GM12878 (cell line): ENCODE results near the gene KHDC1. TPM values are rescaled to one million over a fixed set of nuclear protein-coding genes. Genes with fewer than 3 reads are reported as not detected.
A peak's percentile ranks its signal among the peaks of the same experiment; 100 is the strongest.

Experiments used
- ATAC-seq: fragments of 200-7000 bp; cut with Tn5 transposase; 3 replicates; pipeline ENCODE4 v1.9.1; 2020; ENCODE audit warnings: mild to moderate bottlenecking, moderate library complexity
- BruUV-seq: library from RNA; stranded (reverse); fragments of 400-500 nt; replicated peaks from 2 replicates; lab custom pipeline; 2021; lab: Mats Ljungman, UMichigan
- CTCF ChIA-PET: fragments of 300-600 bp; sonication (Branson Sonifier 250); formaldehyde crosslinking; extraction: SDS; loops from one replicate; lab custom pipeline; 2021; ENCODE audit warnings: inconsistent platforms; lab: Yijun Ruan, JAX
- POLR2A ChIA-PET: fragments of 350-600 bp; formaldehyde crosslinking; extraction: SDS; loops from one replicate; lab custom pipeline; 2021; ENCODE audit warnings: inconsistent platforms; lab: Charles Lee
- RAD21 ChIA-PET: fragments of 300-600 bp; sonication (Branson Sonifier 250); formaldehyde crosslinking; loops from one replicate; lab custom pipeline; 2023; ENCODE audit warnings: antibody characterized with exemption; ENCODE audit not compliant: unreplicated experiment; lab: Charles Lee
- SMC1A ChIA-PET: fragments of 300-600 bp; sonication (Branson Sonifier 250); formaldehyde crosslinking; loops from one replicate; lab custom pipeline; 2023; ENCODE audit not compliant: unreplicated experiment, uncharacterized antibody; lab: Charles Lee
- DNase-seq: peaks from one replicate; pipeline ENCODE4 v3.0.0-alpha.2; 2011; ENCODE audit warnings: low read depth, low spot score
- FAIRE-seq: peaks from 3 replicates; lab custom pipeline; 2011; peaks lifted over from hg19 to GRCh38; lab: Jason Lieb, UNC
- H2AFZ ChIP-seq: 2 replicates; pipeline ENCODE4 v1.6.0; 2011; ENCODE audit warnings: low read depth, low read length, control low read depth; ENCODE audit not compliant: control insufficient read depth
- H3K27ac ChIP-seq: 2 replicates; pipeline ENCODE4 v1.5.1; 2011; ENCODE audit warnings: control low read depth; ENCODE audit not compliant: control insufficient read depth, insufficient read depth
- H3K27me3 ChIP-seq, 2 experiments: replicated peaks in 1 of 2; 2 replicates each; pipeline versions ENCODE4 v1.6.0 to v1.6.1; 2011; ENCODE audit warnings: low read length in 1 of 2; ENCODE audit not compliant: control insufficient read depth in 2 of 2, insufficient read depth in 2 of 2
- H3K36me3 ChIP-seq, 2 experiments: 2 replicates each; pipeline ENCODE4 v1.5.1; 2011; ENCODE audit warnings: low read length in 1 of 2; ENCODE audit not compliant: control insufficient read depth in 2 of 2, insufficient read depth in 2 of 2
- H3K4me1 ChIP-seq: 2 replicates; pipeline ENCODE4 v1.6.1; 2011; ENCODE audit warnings: mild to moderate bottlenecking, low read length, moderate library complexity, mixed read lengths; ENCODE audit not compliant: control insufficient read depth, insufficient read depth
- H3K4me2 ChIP-seq: 2 replicates; pipeline ENCODE4 v1.6.0; 2011; ENCODE audit warnings: control low read depth; ENCODE audit not compliant: control insufficient read depth, insufficient read depth
- H3K4me3 ChIP-seq: fragments of 200-600 bp; sonication (generic); 2 replicates; pipeline ENCODE4 v1.5.1; 2016
- H3K79me2 ChIP-seq: 2 replicates; pipeline ENCODE4 v1.6.0; 2011; ENCODE audit warnings: low read length; ENCODE audit not compliant: control insufficient read depth, insufficient read depth
- H3K9ac ChIP-seq: 2 replicates; pipeline ENCODE4 v1.8.0; 2011; ENCODE audit warnings: low read length, control low read depth, mixed read lengths; ENCODE audit not compliant: control insufficient read depth, insufficient read depth
- H3K9me3 ChIP-seq: replicated peaks from 3 replicates; pipeline ENCODE4 v1.5.1; 2011; ENCODE audit warnings: mild to moderate bottlenecking, low read length; ENCODE audit not compliant: control insufficient read depth, insufficient read depth
- H4K20me1 ChIP-seq: 2 replicates; pipeline ENCODE4 v1.6.0; 2011; ENCODE audit not compliant: control insufficient read depth, insufficient read depth
- EED ChIP-seq: sonication (generic); IDR thresholded peaks from 2 replicates; pipeline ENCODE4 v1.6.1; 2016; ENCODE audit warnings: antibody characterized with exemption, low read depth
- SPI1 ChIP-seq: IDR thresholded peaks from 2 replicates; pipeline ENCODE4 v1.6.1; 2011; ENCODE audit warnings: low read depth, mild to moderate bottlenecking, low read length, moderate library complexity, borderline replicate concordance; ENCODE audit not compliant: insufficient read depth
- WGBS: methylation state at CpG from one replicate; pipeline ENCODE4 v1.1.6; 2016; ENCODE audit warnings: low lambda C conversion rate; ENCODE audit not compliant: insufficient replicate concordance, insufficient coverage; ENCODE audit errors: missing lambda C conversion rate; 5-methylcytosine and 5-hydroxymethylcytosine counted together
- in situ Hi-C: fragments of 300-500 bp; cut with MboI; formaldehyde crosslinking; loops from 9 replicates; pipeline ENCODE4 v1.14.3; 2018; ENCODE audit warnings: mixed read lengths
- intact Hi-C: fragments of 100-400 bp; cut with micrococcal nuclease; formaldehyde crosslinking; loops from one replicate; pipeline ENCODE4 v1.14.2; 2022; ENCODE audit not compliant: unreplicated experiment
- polyA plus RNA-seq, 11 experiments: library from polyadenylated mRNA; depleted of rRNA in 4 of 11; unstranded in 6 of 11; stranded (reverse) in 5 of 11; fragments of >200 nt; fragmentation: Nextera tagmentation in 4 of 11; fragmentation: Illumina TruSeq in 1 of 11; extraction: Ambion mirVana in 4 of 11; extraction: Trizol in 1 of 11; gene quantifications; 1 replicate in 1 of 11; 2 replicates in 10 of 11; pipeline versions ENCODE4 v1.2.1 to v1.2.3, GENCODE V29; 2011 to 2016; ENCODE audit warnings: inconsistent platforms in 2 of 11, missing spikeins in 2 of 11, low read depth in 1 of 11
- total RNA-seq, 4 experiments: library from RNA; depleted of rRNA in 3 of 4; stranded (reverse); fragments of >200 nt in 3 of 4; fragmentation: Illumina TruSeq in 1 of 4; extraction: Trizol in 1 of 4; gene quantifications; 2 replicates each; pipeline versions ENCODE4 v1.2.1 to v1.2.3, GENCODE V29; 2013 to 2021
- TF ChIP-seq, protein P1 (sequence below): fragments of 450-650 bp; formaldehyde crosslinking; IDR thresholded peaks from 2 replicates; pipeline ENCODE4 v1.4.0; 2020; ENCODE audit warnings: mild to moderate bottlenecking, moderate library complexity

Gene KHDC1
- total and polyA plus RNA-seq, 10 of the 15 experiments (the other 5 are each of a cell fraction or from before 2014, with no cell fraction given): 3.3 to 8.7 (median 6.3) TPM

DNA sequence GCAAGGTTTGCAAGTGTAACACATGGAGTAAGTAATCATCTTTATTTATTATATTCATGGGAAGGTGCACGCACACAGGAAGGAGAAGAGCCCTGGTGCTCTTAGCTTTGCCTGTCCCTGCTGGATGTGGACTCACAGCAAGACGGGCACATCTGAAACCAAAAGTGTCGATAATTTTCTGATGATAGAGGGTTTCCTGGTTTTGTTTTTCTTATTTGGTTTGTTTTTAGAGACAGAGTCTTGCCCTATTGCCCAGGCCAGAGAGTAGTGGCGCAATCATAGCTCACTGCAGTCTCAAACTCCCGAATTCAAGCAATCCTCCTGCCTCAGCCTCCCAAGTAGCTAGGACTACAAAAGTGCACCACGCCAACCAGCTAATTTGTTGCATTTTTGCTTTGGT is 29.9 kb downstream of the KHDC1 start:
- H3K36me3 ChIP-seq: no peaks in the 10 kb centered on the region
- in situ Hi-C loops: no loop called here
- no peak for DNase-seq
- no peak for TF ChIP-seq SPI1
- TF ChIP-seq EED: no peak
- TF ChIP-seq, protein P1, sequence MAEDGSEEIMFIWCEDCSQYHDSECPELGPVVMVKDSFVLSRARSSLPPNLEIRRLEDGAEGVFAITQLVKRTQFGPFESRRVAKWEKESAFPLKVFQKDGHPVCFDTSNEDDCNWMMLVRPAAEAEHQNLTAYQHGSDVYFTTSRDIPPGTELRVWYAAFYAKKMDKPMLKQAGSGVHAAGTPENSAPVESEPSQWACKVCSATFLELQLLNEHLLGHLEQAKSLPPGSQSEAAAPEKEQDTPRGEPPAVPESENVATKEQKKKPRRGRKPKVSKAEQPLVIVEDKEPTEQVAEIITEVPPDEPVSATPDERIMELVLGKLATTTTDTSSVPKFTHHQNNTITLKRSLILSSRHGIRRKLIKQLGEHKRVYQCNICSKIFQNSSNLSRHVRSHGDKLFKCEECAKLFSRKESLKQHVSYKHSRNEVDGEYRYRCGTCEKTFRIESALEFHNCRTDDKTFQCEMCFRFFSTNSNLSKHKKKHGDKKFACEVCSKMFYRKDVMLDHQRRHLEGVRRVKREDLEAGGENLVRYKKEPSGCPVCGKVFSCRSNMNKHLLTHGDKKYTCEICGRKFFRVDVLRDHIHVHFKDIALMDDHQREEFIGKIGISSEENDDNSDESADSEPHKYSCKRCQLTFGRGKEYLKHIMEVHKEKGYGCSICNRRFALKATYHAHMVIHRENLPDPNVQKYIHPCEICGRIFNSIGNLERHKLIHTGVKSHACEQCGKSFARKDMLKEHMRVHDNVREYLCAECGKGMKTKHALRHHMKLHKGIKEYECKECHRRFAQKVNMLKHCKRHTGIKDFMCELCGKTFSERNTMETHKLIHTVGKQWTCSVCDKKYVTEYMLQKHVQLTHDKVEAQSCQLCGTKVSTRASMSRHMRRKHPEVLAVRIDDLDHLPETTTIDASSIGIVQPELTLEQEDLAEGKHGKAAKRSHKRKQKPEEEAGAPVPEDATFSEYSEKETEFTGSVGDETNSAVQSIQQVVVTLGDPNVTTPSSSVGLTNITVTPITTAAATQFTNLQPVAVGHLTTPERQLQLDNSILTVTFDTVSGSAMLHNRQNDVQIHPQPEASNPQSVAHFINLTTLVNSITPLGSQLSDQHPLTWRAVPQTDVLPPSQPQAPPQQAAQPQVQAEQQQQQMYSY (CRISPR knock-in tag): no peak
- TF ChIP-seq, all 136 proteins: peak for 0
- no peaks in the 10 kb centered on the region for H3K27me3 ChIP-seq
- ChIA-PET POLR2A (no interaction called here), RAD21 (no interaction called here), SMC1A (interaction anchor here (0.6 to 1.4 kb wide), 2 partner anchors 14 to 35 kb away, joined by 3 read pairs; no protein-coding TSS in a partner anchor), CTCF (interaction anchor here (1.4 to 1.6 kb wide), 2 partner anchors 16 to 94 kb away, joined by 3 to 6 read pairs; no protein-coding TSS in a partner anchor)
- BruUV-seq: no TSS peak
- H2AFZ ChIP-seq: no peak overlapping the region
- H3K27ac ChIP-seq: no peak overlapping the region
- peak; percentile 24 for ATAC-seq
- 52% methylated on average over 6 of the region's 6 CpGs for WGBS
- no peak overlapping the region for H3K9ac ChIP-seq
- no peak overlapping the region for H3K4me3 ChIP-seq
- H3K4me1 ChIP-seq: no peaks in the 10 kb centered on the region
- H3K9me3 ChIP-seq: no peaks in the 10 kb centered on the region
- no peak overlapping the region for H3K4me2 ChIP-seq
- H3K79me2 ChIP-seq: no peaks in the 10 kb centered on the region
- intact Hi-C loops: no loop called here
- FAIRE-seq: no peak
- no peaks in the 10 kb centered on the region for H4K20me1 ChIP-seq
